Endothelial cell of umbilical vein (primary cell): Measurements from ENCODE around the gene HEATR1.

Source experiments
- CTCF ChIP-seq, 2 donors: IDR thresholded peaks; 1 replicate in 1 of 2; 2 replicates in 1 of 2; pipeline ENCODE4 v1.5.1; 2011; ENCODE audit warnings: low read length in 2 of 2, mild to moderate bottlenecking in 2 of 2, moderate library complexity in 2 of 2, control low read depth in 1 of 2, inconsistent platforms in 1 of 2, low read depth in 1 of 2; ENCODE audit not compliant: insufficient read depth in 1 of 2; ENCODE audit errors: extremely low read depth in 1 of 2
- MAX ChIP-seq: IDR thresholded peaks from 2 replicates; pipeline ENCODE4 v1.6.1; 2011; ENCODE audit not compliant: insufficient read depth, insufficient read length
- POLR2A ChIP-seq: IDR thresholded peaks from 2 replicates; pipeline ENCODE4 v1.6.1; 2012; ENCODE audit warnings: low read depth, mild to moderate bottlenecking, control low read depth, low read length
- POLR2AphosphoS5 ChIP-seq: IDR thresholded peaks from 2 replicates; pipeline ENCODE4 v1.6.1; 2012; ENCODE audit warnings: low read depth, mild to moderate bottlenecking, control low read depth, low read length, moderate library complexity; ENCODE audit not compliant: insufficient read depth

GRCh38 chr1:236560213-236560771 is 44.0 kb downstream of the HEATR1 start:
- TF ChIP-seq CTCF (IDR thresholded peaks at IDR 0.05; ENCODE audit: extremely low read depth in 1 of 2, insufficient read depth in 1 of 2, low read depth in 1 of 2, low read length in 2 of 2), result peak in 1 of 2 donors; percentile 14
- TF ChIP-seq POLR2A, result no peak
- TF ChIP-seq POLR2AphosphoS5, result no peak
- no peak for TF ChIP-seq MAX
